Measurements from ENCODE around the gene SYNPR. TPM values are rescaled to one million over a fixed set of nuclear protein-coding genes. Genes with fewer than 3 reads are reported as not detected.

SYNPR gene
- total RNA-seq, 4 donors from 2014 or later: 0.11 to 0.63 (median 0.13) TPM; not detected in 1

GRCh38 chr3:63474828-63475518 lies 196.9 kb downstream of the SYNPR start:
- Histone ChIP-seq H3K27ac (no peak overlapping the region), H3K36me3 (no peaks in the 10 kb centered on the region), H3K4me1 (peaks cover 0 to 5% of the 10 kb centered on the region in 2 donors), H3K4me3 (replicated peaks in 1 of 3) (no peak overlapping the region), H3K27me3 (no peaks in the 10 kb centered on the region), H3K9me3 (no peaks in the 10 kb centered on the region)
- WGBS, 2 donors: 90 to 93% methylated on average over 3 of the region's 3 CpGs
- intact Hi-C loops (cut with DNase I): no loop called here
- no peak for DNase-seq
- TF ChIP-seq CTCF (IDR thresholded peaks at IDR 0.05): no peak
- no peak for TF ChIP-seq POLR2A (IDR thresholded peaks at IDR 0.05)

GRCh38 chr3:63477494-63478129 lies 199.5 kb downstream of the SYNPR start:
- TF ChIP-seq CTCF (IDR thresholded peaks at IDR 0.05): no peak
- no peak for TF ChIP-seq POLR2A (IDR thresholded peaks at IDR 0.05)
- 92 to 93% methylated on average over 7 to 8 of the region's 8 CpGs for WGBS, 2 donors
- intact Hi-C loops (cut with DNase I): no loop called here

GRCh38 chr3:63478990-63479660 lies 201.0 kb downstream of the SYNPR start:
- H3K36me3 ChIP-seq: no peaks in the 10 kb centered on the region
- TF ChIP-seq POLR2A (IDR thresholded peaks at IDR 0.05): no peak
- no peak for TF ChIP-seq CTCF (IDR thresholded peaks at IDR 0.05)
- intact Hi-C loops (cut with DNase I): no loop called here
- DNase-seq: no peak
- H3K27ac ChIP-seq: no peak overlapping the region
- WGBS, 2 donors: 77 to 79% methylated on average over 6 of the region's 6 CpGs
- no peaks in the 10 kb centered on the region for H3K9me3 ChIP-seq
- H3K27me3 ChIP-seq: no peaks in the 10 kb centered on the region
- peaks cover 0 to under 1% of the 10 kb centered on the region in 2 donors for H3K4me1 ChIP-seq
- no peak overlapping the region for H3K4me3 ChIP-seq (replicated peaks in 1 of 3)

More at GRCh38 chr3:63477494-63478129, 199.5 kb downstream of the SYNPR start:
- Histone ChIP-seq H3K36me3 (no peaks in the 10 kb centered on the region), H3K4me1 (peaks cover 0 to 5% of the 10 kb centered on the region in 2 donors), H3K27me3 (no peaks in the 10 kb centered on the region), H3K27ac (no peak overlapping the region), H3K9me3 (no peaks in the 10 kb centered on the region), H3K4me3 (replicated peaks in 1 of 3) (no peak overlapping the region)
- no peak for DNase-seq

- Histone ChIP-seq H3K9me3 (no peaks in the 10 kb centered on the region), H3K27me3 (no peaks in the 10 kb centered on the region), H3K4me1 (no peaks in the 10 kb centered on the region), H3K27ac (no peak overlapping the region), H3K4me3 (replicated peaks in 1 of 3) (no peak overlapping the region), H3K36me3 (no peaks in the 10 kb centered on the region)
- TF ChIP-seq POLR2A (IDR thresholded peaks at IDR 0.05): no peak
- TF ChIP-seq CTCF (IDR thresholded peaks at IDR 0.05): no peak
- WGBS, 2 donors: 75 to 79% methylated on average over 2 of the region's 2 CpGs
- intact Hi-C loops (cut with DNase I): no loop called here
- DNase-seq: no peak
Observed at GRCh38 chr3:63479661-63480035, 201.5 kb downstream of the SYNPR start.

GRCh38 chr3:63481627-63482026 lies 203.5 kb downstream of the SYNPR start:
- 85 to 88% methylated on average over 6 of the region's 6 CpGs for WGBS, 2 donors
- Histone ChIP-seq H3K27me3 (no peaks in the 10 kb centered on the region), H3K36me3 (no peaks in the 10 kb centered on the region), H3K9me3 (no peaks in the 10 kb centered on the region), H3K4me3 (replicated peaks in 1 of 3) (no peak overlapping the region), H3K27ac (no peak overlapping the region), H3K4me1 (no peaks in the 10 kb centered on the region)
- TF ChIP-seq CTCF (IDR thresholded peaks at IDR 0.05) (no peak), POLR2A (IDR thresholded peaks at IDR 0.05) (no peak)
- DNase-seq: no peak
- intact Hi-C loops (cut with DNase I): no loop called here
